UCSD-AML1 (cell line): ENCODE results near the gene KRTAP13-2.
A peak's percentile ranks its signal among the peaks of the same experiment; 100 is the strongest.

Experiments
- DNase-seq: peaks from one replicate; lab custom pipeline; 2025; ENCODE audit not compliant: unreplicated experiment; lab: John Stamatoyannopoulos, UW

The KRTAP13-2 gene

GRCh38 chr21:30372139-30372770 is at the start of gene KRTAP13-2:
TSS of gene KRTAP13-2 (minus strand) at chr21:30372271. CDS start at chr21:30372213, 58 bp downstream.
- no peak for DNase-seq

DNA sequence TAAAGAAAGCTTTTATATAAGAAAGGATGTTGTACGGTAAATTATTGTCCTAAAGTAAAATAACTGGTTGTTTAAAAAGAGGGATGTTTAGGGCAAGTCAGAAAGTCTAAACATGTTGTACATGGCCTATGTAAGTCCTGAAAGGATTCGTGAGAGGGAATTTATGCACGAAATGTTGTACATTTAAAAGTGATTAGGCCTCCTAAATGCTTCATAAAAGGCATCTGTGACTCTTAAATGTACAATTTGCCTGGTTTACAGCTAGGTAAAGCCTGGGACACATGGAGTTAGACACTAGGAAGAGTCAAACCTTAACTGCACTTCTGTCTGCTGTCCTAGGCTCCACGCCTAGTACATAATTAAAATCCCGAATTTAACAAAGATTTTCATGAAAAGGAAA is 43.9 kb upstream of the KRTAP13-2 start:
- no peak for DNase-seq

GRCh38 chr21:30408782-30409494 is 36.9 kb upstream of the KRTAP13-2 start:
- peak; percentile 9 for DNase-seq

DNA sequence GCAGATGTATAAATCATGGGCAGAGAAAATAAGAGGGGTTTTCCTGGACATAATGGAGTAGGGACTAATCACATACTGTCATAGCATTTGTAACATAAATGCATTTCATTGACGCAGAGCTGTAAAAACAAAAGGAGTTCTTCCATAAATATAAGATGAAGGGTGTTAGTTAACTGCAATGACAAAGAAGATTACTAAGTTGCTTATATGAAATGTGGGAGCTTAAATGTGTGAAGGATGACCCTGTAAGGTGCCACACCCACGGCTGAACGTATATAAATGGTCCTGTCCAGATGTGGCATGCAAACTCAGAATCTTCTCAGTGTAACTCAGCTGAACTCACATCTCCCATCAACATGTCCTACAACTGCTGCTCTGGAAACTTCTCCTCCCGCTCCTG is 23.7 kb upstream of the KRTAP13-2 start, which contains the start of gene KRTAP13-1:
KRTAP13-1 (plus strand) TSS at position 301 of the 400 bp plus-strand sequence; CDS start at position 357, 56 bp downstream.
- no peak for DNase-seq

DNA sequence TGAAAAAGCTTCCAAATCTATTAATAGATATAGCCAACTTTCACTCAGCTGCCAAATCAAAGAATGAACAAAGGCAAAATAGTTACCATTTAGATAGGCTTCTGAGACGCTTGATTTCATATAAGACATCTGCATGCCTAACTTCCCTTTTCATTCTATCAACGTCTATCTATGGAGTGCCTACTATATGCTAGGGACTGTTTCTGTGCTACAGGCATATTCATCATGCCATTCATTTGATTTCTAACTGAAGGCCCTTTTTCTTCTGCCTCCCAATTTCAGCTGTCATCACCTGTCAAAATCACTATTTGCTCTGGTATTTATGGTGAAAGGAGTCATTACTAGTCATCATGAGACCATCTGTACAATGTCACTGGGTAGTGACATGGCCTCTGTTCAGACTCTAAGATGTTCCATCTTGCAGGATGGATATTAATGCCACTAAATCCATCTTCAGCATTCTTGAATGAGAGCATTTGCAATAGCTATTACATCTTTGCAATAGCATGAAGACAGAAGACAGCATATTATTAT is 19.5 kb upstream of the KRTAP13-2 start:
- no peak for DNase-seq

- DNase-seq = no peak
Measured at GRCh38 chr21:30382201-30382600, 10.1 kb upstream of the KRTAP13-2 start.

GRCh38 chr21:30355906-30356305 is 16.2 kb downstream of the KRTAP13-2 start:
- no peak for DNase-seq

- no peak for DNase-seq
Measured at GRCh38 chr21:30354308-30355005, 17.6 kb downstream of the KRTAP13-2 start.

DNA sequence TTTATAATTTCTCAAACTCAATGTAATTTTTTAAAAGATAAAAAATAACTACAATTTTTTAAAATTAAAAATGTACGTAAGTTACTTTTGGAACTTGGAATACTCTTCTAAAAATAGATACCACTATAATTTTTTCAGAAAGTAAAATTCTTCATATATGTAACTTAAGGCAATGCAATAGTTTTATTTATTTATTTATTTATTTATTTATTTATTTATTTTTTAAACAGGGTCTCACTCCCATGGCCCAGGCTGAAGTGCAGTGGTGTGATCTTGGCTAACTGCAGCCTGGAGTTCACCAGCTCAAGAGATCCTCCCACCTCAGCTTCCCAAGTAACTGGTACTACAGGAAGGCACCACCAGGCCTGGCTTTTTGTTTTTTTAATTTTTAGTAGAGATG is 20.5 kb downstream of the KRTAP13-2 start:
- no peak for DNase-seq

GRCh38 chr21:30349572-30349971 is 22.5 kb downstream of the KRTAP13-2 start:
- DNase-seq = no peak

- DNase-seq = no peak
Measured at GRCh38 chr21:30348506-30348905, 23.6 kb downstream of the KRTAP13-2 start, which contains the start of gene KRTAP23-1. TSS of gene KRTAP23-1 (minus strand) at chr21:30348606. CDS start at chr21:30348606, 0 bp downstream.

DNA sequence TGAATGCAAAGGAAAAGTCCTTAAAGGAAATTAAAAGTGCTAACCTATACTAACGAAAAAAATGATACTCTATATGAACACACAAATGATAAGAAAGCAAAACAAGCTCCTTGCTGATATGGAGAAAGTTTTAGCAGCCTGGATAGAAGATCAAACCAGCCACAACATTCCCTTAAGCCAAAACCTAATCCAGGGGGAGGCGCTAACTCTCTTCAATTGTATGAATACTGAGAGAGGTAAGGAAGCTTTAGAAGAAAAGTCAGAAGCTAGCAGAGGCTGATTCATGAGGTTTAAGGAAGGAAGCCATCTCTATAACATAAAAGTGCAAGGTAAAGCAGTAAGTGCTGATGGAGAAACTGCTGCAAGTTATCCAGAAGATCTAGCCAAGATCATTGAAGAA is 27.1 kb downstream of the KRTAP13-2 start:
- DNase-seq = no peak

- peak; percentile 5 for DNase-seq
Measured at GRCh38 chr21:30340714-30341573, 31.1 kb downstream of the KRTAP13-2 start.

- DNase-seq = no peak
Measured at GRCh38 chr21:30338717-30339116, 33.4 kb downstream of the KRTAP13-2 start.

DNA sequence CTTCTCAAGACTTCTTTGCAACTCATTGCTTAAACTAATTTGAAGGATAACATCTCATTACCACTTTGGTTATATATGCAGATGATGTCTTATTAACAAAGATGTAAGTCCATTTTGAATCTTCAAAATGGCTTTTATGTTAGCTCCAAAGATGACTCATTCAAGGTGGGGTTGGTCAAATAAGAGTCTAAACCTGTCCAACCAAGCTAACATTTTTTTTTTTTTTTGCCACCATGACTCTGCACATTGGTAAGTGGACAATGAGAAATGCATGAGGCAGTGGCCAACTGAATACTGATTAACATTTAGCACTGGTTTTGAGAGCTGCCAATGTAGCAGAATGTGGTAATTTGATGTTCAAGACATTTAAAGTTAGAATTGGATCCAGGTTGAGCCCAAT is 34.3 kb downstream of the KRTAP13-2 start:
- no peak for DNase-seq

DNA sequence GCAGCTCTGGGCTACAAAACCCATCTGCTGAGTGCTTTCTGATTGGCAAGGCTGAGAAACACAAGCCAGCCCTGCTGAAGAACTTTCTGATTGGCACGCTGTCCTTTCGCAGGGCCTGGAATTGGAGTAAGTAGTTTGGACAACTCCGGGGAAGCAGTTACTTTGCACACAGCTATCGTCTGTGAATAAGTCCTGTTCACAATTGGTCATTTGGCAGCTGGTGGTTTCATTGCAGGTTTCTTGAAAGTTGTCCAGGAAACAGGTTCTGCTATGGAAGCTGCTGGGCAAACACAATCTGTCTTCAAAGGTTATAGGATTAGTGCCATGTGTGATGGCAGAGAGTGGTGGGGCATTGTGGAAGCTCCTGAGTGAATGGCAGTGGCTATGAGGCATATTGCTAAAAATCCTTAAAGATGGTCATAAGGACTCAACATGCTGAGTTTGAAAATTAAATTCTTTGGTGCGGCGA is 34.8 kb downstream of the KRTAP13-2 start, which contains the start of gene KRTAP27-1:
KRTAP27-1 (minus strand) TSS at position 419 of the 469 bp plus-strand sequence; CDS start at position 393, 26 bp downstream.
- no peak for DNase-seq

- DNase-seq = no peak
Measured at GRCh38 chr21:30336596-30336995, 35.5 kb downstream of the KRTAP13-2 start.

DNA sequence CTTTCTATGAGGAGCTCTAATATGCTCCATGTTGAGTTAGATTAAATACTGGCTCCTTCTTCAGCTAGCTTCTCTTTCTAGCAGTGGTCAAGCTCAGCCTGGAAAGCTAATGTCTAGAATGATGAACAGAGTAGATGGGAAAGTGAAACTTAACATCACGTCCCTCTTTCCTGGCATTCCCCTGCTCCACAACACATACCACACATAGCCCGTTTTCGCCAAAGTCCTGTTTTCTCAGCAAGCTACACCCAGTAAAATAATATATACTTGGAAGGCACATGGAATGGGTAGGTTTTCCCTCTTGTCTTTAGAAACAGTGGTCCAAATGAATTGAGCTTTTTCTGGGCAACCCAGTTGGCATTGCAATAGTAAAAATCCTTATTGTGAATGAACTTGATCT is 38.3 kb downstream of the KRTAP13-2 start:
- DNase-seq = no peak

GRCh38 chr21:30332681-30333080 is 39.4 kb downstream of the KRTAP13-2 start:
- DNase-seq = no peak

DNA sequence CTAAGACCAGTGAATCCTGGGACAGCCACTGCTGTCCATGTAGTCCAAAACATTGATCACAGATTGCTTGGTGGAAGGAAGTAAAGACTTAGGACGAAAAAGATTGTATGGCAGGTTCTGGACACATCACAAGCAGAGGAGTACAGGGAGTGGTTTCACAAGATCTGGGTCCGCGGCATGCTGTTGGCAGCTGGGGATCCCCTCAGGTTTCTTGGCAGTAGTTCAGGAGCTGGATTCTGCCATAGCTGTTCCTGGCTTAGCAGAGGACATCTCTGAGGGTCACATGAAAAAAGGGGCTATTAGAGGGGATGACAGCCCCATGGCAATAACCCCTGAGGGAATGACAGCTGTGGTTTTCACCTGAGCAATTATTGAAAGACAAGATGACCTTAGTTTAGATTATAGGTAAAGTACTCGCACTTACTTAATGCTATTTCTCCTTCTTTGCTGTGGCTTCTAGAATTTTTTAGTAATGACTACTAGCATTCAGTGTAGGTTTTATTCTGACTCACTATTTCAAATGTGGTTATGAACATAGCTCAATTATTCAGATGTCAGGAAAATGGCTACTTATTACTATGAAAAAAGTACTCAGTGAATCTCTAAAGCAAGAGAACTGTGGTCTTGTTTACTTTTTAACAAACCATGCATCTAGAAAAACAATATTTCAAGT is 42.7 kb downstream of the KRTAP13-2 start:
- no peak for DNase-seq
